GM23338 (cell line): ENCODE data around the gene WNT4. TPM values are rescaled to one million over a fixed set of nuclear protein-coding genes. Genes with fewer than 3 reads are reported as not detected.

Source experiments
- ATAC-seq: fragments of 200-7000 bp; cut with Tn5 transposase; 3 replicates; pipeline ENCODE4 v1.9.1; 2020
- DNase-seq: peaks from one replicate; pipeline ENCODE4 v3.0.0-alpha.2; 2015; ENCODE audit warnings: low spot score
- H2AFZ ChIP-seq: fragments of 200-600 bp; sonication (generic); 2 replicates; pipeline ENCODE4 v1.8.0; 2016; ENCODE audit warnings: antibody characterized with exemption, mild to moderate bottlenecking, moderate library complexity
- H3F3A ChIP-seq: fragments of 200-600 bp; sonication (generic); replicated peaks from 2 replicates; pipeline ENCODE4 v1.8.0; 2017; ENCODE audit warnings: antibody characterized with exemption, mixed run types, low read depth
- H3K27ac ChIP-seq: fragments of 200-600 bp; sonication (generic); 2 replicates; pipeline ENCODE4 v1.6.1; 2016; ENCODE audit warnings: low read depth
- H3K27me3 ChIP-seq: fragments of 200-600 bp; sonication (generic); 2 replicates; pipeline ENCODE4 v1.8.0; 2016; ENCODE audit warnings: mild to moderate bottlenecking, mixed run types, moderate library complexity; ENCODE audit not compliant: insufficient read depth
- H3K36me3 ChIP-seq: fragments of 200-600 bp; sonication (generic); 2 replicates; pipeline ENCODE4 v1.8.0; 2016; ENCODE audit warnings: mild to moderate bottlenecking; ENCODE audit not compliant: insufficient read depth
- H3K4me1 ChIP-seq: fragments of 200-600 bp; sonication (generic); 2 replicates; pipeline ENCODE4 v1.8.0; 2016; ENCODE audit warnings: mild to moderate bottlenecking, moderate library complexity; ENCODE audit not compliant: insufficient read depth
- H3K4me2 ChIP-seq: fragments of 200-600 bp; sonication (generic); 2 replicates; pipeline ENCODE4 v1.7.1; 2017; ENCODE audit warnings: mixed run types
- H3K4me3 ChIP-seq: fragments of 200-600 bp; sonication (generic); 2 replicates; pipeline ENCODE4 v1.6.1; 2016; ENCODE audit warnings: mixed run types
- H3K79me2 ChIP-seq: fragments of 200-600 bp; sonication (generic); replicated peaks from 2 replicates; pipeline ENCODE4 v1.8.0; 2017; ENCODE audit warnings: mild to moderate bottlenecking; ENCODE audit not compliant: insufficient read depth
- H3K9me2 ChIP-seq: fragments of 200-600 bp; sonication (generic); 2 replicates; pipeline ENCODE4 v1.8.0; 2017; ENCODE audit not compliant: insufficient read depth
- H4K20me1 ChIP-seq: fragments of 200-600 bp; sonication (generic); replicated peaks from 2 replicates; pipeline ENCODE4 v1.8.0; 2017; ENCODE audit warnings: mild to moderate bottlenecking; ENCODE audit not compliant: insufficient read depth
- H3K27ac Mint-ChIP-seq: 2 replicates; pipeline ENCODE4 v1.8.0; 2020; ENCODE audit warnings: inconsistent platforms, mild to moderate bottlenecking, moderate library complexity, mixed read lengths
- H3K27me3 Mint-ChIP-seq: 3 replicates; pipeline ENCODE4 v1.8.0; 2022; ENCODE audit warnings: low read depth, mild to moderate bottlenecking, moderate library complexity, mixed read lengths, inconsistent platforms; ENCODE audit not compliant: insufficient read depth, poor library complexity
- H3K36me3 Mint-ChIP-seq: 3 replicates; pipeline ENCODE4 v1.8.0; 2021; ENCODE audit warnings: low read depth, mild to moderate bottlenecking, inconsistent platforms, moderate library complexity, mixed read lengths
- H3K4me1 Mint-ChIP-seq: 3 replicates; pipeline ENCODE4 v1.8.0; 2020; ENCODE audit warnings: mild to moderate bottlenecking, inconsistent platforms, mixed read lengths
- H3K4me3 Mint-ChIP-seq: 3 replicates; pipeline ENCODE4 v1.8.0; 2021; ENCODE audit warnings: moderate library complexity, mild to moderate bottlenecking, inconsistent platforms, mixed read lengths
- H3K9me3 Mint-ChIP-seq: 3 replicates; pipeline ENCODE4 v1.8.0; 2020; ENCODE audit warnings: moderate library complexity, mild to moderate bottlenecking, inconsistent platforms, mixed read lengths
- CREB1 ChIP-seq: fragments of 250-450 bp; sonication (Bioruptor Pico); IDR thresholded peaks from 2 replicates; pipeline ENCODE4 v1.5.0; 2020; ENCODE audit warnings: low read depth, mild to moderate bottlenecking, moderate library complexity
- CTCF ChIP-seq, 2 experiments: fragments of 200-600 bp in 1 of 2; sonication (generic) in 1 of 2; conservative IDR thresholded peaks; 2 replicates each; pipeline versions ENCODE4 v1.5.1 to v1.6.1; 2016 to 2017; ENCODE audit warnings: antibody characterized with exemption in 2 of 2, low read depth in 2 of 2, mild to moderate bottlenecking in 2 of 2, moderate library complexity in 1 of 2
- ETS1 ChIP-seq: IDR thresholded peaks from 2 replicates; pipeline ENCODE4 v1.6.1; 2016; ENCODE audit warnings: antibody characterized with exemption
- EZH2 ChIP-seq: fragments of 200-600 bp; sonication (generic); IDR thresholded peaks from one replicate; pipeline ENCODE4 v1.8.0; 2017; ENCODE audit warnings: antibody characterized with exemption, mild to moderate bottlenecking, low read depth; ENCODE audit not compliant: unreplicated experiment
- EZH2phosphoT487 ChIP-seq: fragments of 200-600 bp; sonication (generic); IDR thresholded peaks from one replicate; pipeline ENCODE4 v1.8.1; 2018; ENCODE audit warnings: antibody characterized with exemption; ENCODE audit not compliant: unreplicated experiment
- JUNB ChIP-seq: IDR thresholded peaks from one replicate; pipeline ENCODE4 v1.6.1; 2016; ENCODE audit warnings: antibody characterized with exemption; ENCODE audit not compliant: unreplicated experiment
- NANOG ChIP-seq: IDR thresholded peaks from 2 replicates; pipeline ENCODE4 v1.6.1; 2016; ENCODE audit warnings: antibody characterized with exemption, borderline replicate concordance
- POLR2AphosphoS5 ChIP-seq: IDR thresholded peaks from 2 replicates; pipeline ENCODE4 v1.6.1; 2016; ENCODE audit warnings: antibody characterized with exemption, low read depth
- REST ChIP-seq: IDR thresholded peaks from one replicate; pipeline ENCODE4 v1.6.1; 2018; ENCODE audit warnings: antibody characterized with exemption; ENCODE audit not compliant: unreplicated experiment
- STAT1 ChIP-seq: IDR thresholded peaks from one replicate; pipeline ENCODE4 v1.6.1; 2016; ENCODE audit warnings: antibody characterized with exemption; ENCODE audit not compliant: unreplicated experiment
- ZNF114 ChIP-seq: fragments of 250-450 bp; sonication (Bioruptor Pico); IDR thresholded peaks from 2 replicates; pipeline ENCODE4 v1.5.0; 2020; ENCODE audit warnings: mild to moderate bottlenecking, moderate library complexity
- ZNF331 ChIP-seq: fragments of 250-450 bp; sonication (Bioruptor Pico); IDR thresholded peaks from 2 replicates; pipeline ENCODE4 v1.5.0; 2020; ENCODE audit warnings: low read depth, mild to moderate bottlenecking, moderate library complexity
- ZNF462 ChIP-seq: fragments of 250-450 bp; sonication (Bioruptor Pico); IDR thresholded peaks from 2 replicates; pipeline ENCODE4 v1.5.0; 2020; ENCODE audit warnings: mild to moderate bottlenecking, moderate library complexity
- polyA plus RNA-seq: library from polyadenylated mRNA; unstranded; fragments of >200 nt; fragmentation: Nextera tagmentation; extraction: Ambion mirVana; gene quantifications from 2 replicates; pipeline ENCODE4 v1.2.1, GENCODE V29; 2016
- total RNA-seq: library from RNA; depleted of rRNA; stranded (reverse); fragments of >200 nt; shearing (Covaris generic); gene quantifications from 2 replicates; pipeline ENCODE4 v1.2.3, GENCODE V29; 2014

The WNT4 gene
- total and polyA plus RNA-seq, 2 experiments from 2014 or later: 0.59 to 0.79 TPM

- no peak overlapping the region for H3K27ac Mint-ChIP-seq
- peaks cover 2% of the 10 kb centered on the region; the same call in 1 of the 2 replicates for H4K20me1 ChIP-seq
- peaks cover 24% of the 10 kb centered on the region; the same call in 2 of the 3 replicates for H3K4me1 Mint-ChIP-seq
- H3K4me3 Mint-ChIP-seq: no peak overlapping the region
- H3K36me3 Mint-ChIP-seq: peaks cover 11% of the 10 kb centered on the region; the same call in 2 of the 3 replicates
- ATAC-seq (no peak), DNase-seq (no peak)
- no peak overlapping the region for H3K27ac ChIP-seq
- peaks cover 5% of the 10 kb centered on the region; the same call in 1 of the 2 replicates for H3K36me3 ChIP-seq
- H3K9me2 ChIP-seq: no peaks in the 10 kb centered on the region
- no peaks in the 10 kb centered on the region for H3F3A ChIP-seq
- H3K9me3 Mint-ChIP-seq: no peaks in the 10 kb centered on the region
- no peak overlapping the region for H3K4me2 ChIP-seq
- no peak overlapping the region for H2AFZ ChIP-seq
- TF ChIP-seq JUNB (no peak), CREB1 (CRISPR knock-in tag) (no peak), EZH2 (no peak), CTCF (conservative IDR thresholded peaks at IDR 0.05; ENCODE audit: low read depth in 2 of 2) (no peak), EZH2phosphoT487 (no peak), STAT1 (no peak), POLR2AphosphoS5 (no peak), ETS1 (no peak), ZNF114 (CRISPR knock-in tag) (no peak), ZNF462 (CRISPR knock-in tag) (no peak), NANOG (no peak), REST (no peak), ZNF331 (no peak)
- no peaks in the 10 kb centered on the region for H3K27me3 Mint-ChIP-seq
- H3K79me2 ChIP-seq: peaks cover 48% of the 10 kb centered on the region
- no peak overlapping the region for H3K4me3 ChIP-seq
- peaks cover 14% of the 10 kb centered on the region for H3K4me1 ChIP-seq
- no peaks in the 10 kb centered on the region for H3K27me3 ChIP-seq
These were observed 46.4 kb downstream of the WNT4 start for GRCh38 chr1:22096463-22096862.
